Fibroblast of the aortic adventitia (primary cell): ENCODE measurements around the gene GPD2. TPM values are rescaled to one million over a fixed set of nuclear protein-coding genes. Genes with fewer than 3 reads are reported as not detected.

Experiments
- DNase-seq: peaks from one replicate; pipeline ENCODE4 v3.0.0-alpha.2; 2010; ENCODE audit warnings: low read depth
- H3K4me3 ChIP-seq: 2 replicates; pipeline ENCODE4 v1.5.1; 2011; ENCODE audit warnings: low read depth, mild to moderate bottlenecking, control low read depth, low read length, moderate library complexity
- total RNA-seq: library from RNA; depleted of rRNA; stranded (reverse); fragments of >200 nt; gene quantifications from 2 replicates; pipeline ENCODE4 v1.2.3, GENCODE V29; 2012; ENCODE audit warnings: low replicate concordance
- TF ChIP-seq, protein P1 (sequence below): IDR thresholded peaks from 2 replicates; pipeline ENCODE4 v1.5.1; 2011; ENCODE audit warnings: mild to moderate bottlenecking, low read length, control low read depth, inconsistent platforms; ENCODE audit not compliant: insufficient read depth

The GPD2 gene
- total RNA-seq, 1 donor = 89.7 TPM

GRCh38 chr2:156399950-156400705, 36.1 kb upstream of the GPD2 start:
- DNase-seq = peak; percentile 85
- TF ChIP-seq, protein P1, sequence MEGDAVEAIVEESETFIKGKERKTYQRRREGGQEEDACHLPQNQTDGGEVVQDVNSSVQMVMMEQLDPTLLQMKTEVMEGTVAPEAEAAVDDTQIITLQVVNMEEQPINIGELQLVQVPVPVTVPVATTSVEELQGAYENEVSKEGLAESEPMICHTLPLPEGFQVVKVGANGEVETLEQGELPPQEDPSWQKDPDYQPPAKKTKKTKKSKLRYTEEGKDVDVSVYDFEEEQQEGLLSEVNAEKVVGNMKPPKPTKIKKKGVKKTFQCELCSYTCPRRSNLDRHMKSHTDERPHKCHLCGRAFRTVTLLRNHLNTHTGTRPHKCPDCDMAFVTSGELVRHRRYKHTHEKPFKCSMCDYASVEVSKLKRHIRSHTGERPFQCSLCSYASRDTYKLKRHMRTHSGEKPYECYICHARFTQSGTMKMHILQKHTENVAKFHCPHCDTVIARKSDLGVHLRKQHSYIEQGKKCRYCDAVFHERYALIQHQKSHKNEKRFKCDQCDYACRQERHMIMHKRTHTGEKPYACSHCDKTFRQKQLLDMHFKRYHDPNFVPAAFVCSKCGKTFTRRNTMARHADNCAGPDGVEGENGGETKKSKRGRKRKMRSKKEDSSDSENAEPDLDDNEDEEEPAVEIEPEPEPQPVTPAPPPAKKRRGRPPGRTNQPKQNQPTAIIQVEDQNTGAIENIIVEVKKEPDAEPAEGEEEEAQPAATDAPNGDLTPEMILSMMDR = no peak
- peak overlapping the region; percentile 73 for H3K4me3 ChIP-seq

DNA sequence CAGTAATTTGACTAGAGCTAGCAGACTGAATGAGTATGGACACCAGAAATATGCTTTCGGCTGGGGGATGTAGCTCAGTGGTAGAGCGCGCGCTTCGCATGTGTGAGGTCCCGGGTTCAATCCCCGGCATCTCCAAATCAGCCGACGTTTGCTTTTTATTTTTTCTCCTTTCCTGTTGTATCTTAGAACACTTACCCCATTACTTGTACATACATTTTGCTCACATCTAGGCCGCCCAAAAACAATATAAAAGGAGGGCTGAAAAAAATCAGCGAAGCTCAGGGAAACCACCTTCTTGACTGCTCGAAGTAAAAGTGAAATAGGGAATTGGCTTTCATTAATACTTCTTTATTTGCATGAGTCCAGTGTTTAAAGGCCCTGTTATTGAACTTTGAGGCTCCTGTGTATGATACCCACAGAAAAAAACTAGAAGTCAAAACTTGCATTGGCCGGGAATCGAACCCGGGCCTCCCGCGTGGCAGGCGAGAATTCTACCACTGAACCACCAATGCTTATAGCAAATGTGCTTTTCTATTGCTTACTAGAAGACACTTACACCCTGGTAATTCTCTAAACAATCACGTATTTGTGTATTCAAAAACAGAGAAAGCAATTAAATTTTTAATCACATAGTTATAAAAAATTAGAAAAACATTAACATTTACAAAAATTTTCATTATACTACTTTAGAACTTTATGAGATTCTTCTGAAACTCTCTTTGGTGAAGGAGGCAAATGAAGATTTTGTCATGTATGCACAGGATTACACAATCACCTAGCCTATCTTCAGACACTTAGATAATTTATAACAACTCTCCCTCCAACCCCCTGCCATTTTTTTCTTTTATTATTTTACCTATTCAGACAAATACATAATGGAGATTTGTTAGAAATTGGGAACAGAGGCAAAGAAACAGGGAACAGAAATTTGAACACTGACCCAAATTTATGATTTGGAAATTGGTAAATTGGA, 35.2 kb upstream of the GPD2 start:
- TF ChIP-seq, protein P1 = no peak
- DNase-seq = peak; percentile 95
- peak overlapping the region; percentile 73 for H3K4me3 ChIP-seq

- no peak for DNase-seq
- no peak overlapping the region for H3K4me3 ChIP-seq
- TF ChIP-seq, protein P1 = no peak
Observed at GRCh38 chr2:156401861-156402260, 34.3 kb upstream of the GPD2 start.

DNA sequence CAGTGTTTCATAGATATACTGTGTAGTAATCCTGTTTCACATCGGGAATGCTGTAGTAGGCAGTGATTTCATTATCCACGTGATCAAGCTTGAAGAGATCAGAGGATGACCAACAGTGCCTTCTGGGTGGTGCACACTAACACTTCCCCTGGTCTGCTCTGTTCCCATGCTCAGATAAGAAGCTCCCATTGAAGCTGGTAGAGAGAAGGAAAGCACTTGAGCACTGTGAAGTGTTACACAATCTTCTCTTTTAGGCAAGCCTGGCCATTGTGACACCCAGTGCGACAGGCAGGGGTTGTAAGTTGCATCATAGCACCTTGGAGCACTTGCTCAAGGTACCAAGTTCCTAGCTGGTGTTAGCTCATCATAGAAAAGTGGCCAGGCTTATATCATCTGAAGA, 30.6 kb upstream of the GPD2 start:
- TF ChIP-seq, protein P1 = no peak
- peak; percentile 51 for DNase-seq

DNA sequence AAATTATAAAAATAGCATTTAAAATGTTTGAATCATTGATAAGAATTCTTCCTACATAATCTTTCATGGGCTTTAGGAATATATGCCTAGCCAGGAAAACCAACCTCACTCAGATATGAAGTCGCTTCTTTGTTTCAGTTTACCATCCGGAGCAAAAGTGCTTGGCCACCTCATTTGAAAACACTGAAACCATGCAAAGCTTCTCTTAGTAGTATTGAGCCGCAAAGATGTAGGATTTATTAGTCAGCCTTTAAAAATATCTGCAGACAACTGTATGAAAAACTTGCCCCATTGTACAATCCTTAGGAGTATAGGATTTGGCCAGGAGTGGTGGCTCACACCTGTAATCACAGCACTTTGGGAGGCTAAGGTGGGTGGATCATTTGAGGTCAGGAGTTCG, 24.3 kb upstream of the GPD2 start:
- no peak overlapping the region for H3K4me3 ChIP-seq
- DNase-seq = no peak
- TF ChIP-seq, protein P1 = no peak

More for the DNA sequence above, 30.6 kb upstream of the GPD2 start:
- no peak overlapping the region for H3K4me3 ChIP-seq

GRCh38 chr2:156421851-156422250, 14.3 kb upstream of the GPD2 start:
- TF ChIP-seq, protein P1 = no peak
- no peak overlapping the region for H3K4me3 ChIP-seq
- no peak for DNase-seq
